HL-60 (cell line): ENCODE measurements around the gene SPINK4.

Source experiments
- CTCF ChIP-seq: IDR thresholded peaks from one replicate; pipeline ENCODE4 v1.5.1; 2011; ENCODE audit warnings: low read length, control low read depth, inconsistent platforms; ENCODE audit not compliant: insufficient read depth
- REST ChIP-seq: IDR thresholded peaks from 2 replicates; pipeline ENCODE4 v1.6.1; 2012; ENCODE audit warnings: low read depth; ENCODE audit not compliant: insufficient replicate concordance

- TF ChIP-seq CTCF, result no peak
- TF ChIP-seq REST, result no peak
Observed at GRCh38 chr9:33210006-33210715, 29.8 kb upstream of the SPINK4 start.
